NCI-H146 treated with DMSO at 0.1 percent for 48 hours (cell line): Measurements from ENCODE around the gene VSTM2B.

Source experiments
- DNase-seq: peaks from one replicate; lab custom pipeline; 2025; ENCODE audit not compliant: unreplicated experiment; lab: John Stamatoyannopoulos, UW

VSTM2B gene

DNA sequence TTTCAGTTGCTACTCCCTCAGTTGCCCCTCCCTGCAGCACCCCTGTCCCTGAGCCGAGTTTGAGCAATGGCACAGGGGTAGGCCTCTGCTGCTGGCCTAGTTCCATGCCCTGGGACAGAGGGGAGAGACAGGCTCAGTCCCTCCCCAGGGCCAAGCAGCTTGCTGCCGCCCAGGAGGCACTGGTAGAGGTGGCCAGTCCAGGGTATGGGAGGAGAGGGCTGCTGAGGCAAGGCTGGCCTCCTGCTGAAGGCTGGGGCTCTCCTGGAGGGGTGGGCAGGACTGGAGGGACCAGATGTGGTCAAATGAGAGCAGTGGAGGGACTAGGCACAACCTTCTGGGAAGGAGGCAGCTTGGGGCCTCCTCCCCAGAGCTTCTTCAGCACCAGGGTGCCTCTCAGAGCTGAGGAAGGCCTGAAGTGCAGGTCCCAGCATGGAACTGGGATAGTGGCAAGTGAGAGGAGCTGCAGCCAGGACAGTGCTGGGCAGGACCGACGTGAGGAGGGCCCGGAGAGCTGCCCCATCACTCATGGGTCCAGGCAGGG, 29.8 kb upstream of the VSTM2B start:
- DNase-seq: no peak

DNA sequence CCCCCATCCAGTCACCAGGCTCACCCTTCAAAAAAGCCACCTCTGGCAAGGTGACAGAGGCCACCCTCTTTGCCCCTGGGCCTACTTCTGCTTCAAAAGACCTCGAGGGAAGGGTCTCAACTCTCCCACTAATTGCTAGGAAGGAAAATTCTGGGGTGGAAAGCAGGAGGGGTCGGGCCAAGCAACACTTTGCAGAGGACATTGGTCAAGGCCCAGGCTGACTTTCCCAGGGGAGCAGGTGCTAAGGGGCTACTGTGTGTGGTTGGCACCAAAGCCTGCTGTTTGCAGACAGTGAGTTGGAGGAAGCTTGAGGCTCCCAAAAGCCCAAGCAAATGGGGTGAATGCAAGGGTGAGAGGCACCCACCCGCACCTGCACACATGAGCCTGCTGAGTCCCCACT, 28.6 kb upstream of the VSTM2B start:
- no peak for DNase-seq

- no peak for DNase-seq
Measured at GRCh38 chr19:29497686-29498436, 27.9 kb upstream of the VSTM2B start.

DNA sequence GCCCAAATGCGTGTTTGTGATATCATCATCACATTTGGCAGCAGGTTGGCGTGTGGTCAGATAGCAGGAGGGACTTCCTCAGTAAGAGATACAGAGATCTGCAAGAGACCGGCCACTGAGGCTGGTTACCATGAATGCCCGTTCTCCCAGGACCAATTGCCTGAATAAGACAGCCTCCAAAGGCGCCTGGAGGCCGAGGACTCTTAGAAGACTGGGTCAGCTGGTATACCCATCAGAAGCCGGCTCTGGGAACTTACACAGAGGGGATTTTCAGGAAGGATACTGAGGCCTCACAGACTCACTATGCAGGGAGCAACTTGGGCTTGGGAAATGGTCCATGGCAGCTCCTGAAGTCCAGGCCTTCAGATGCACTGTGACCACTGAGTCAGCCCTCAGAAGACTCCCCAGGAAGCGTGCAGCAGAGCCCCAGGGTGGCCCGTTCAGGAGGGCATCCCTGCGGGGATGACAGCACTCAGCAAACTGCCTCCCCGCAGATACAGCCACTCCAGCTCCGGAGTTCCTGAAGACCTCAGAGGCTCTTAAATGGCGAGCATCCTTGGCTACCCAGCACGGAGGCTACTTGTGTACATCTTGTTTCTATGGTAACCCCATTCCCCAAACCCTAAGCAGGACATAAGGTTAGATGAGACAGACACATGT, 26.4 kb upstream of the VSTM2B start:
- no peak for DNase-seq

GRCh38 chr19:29499921-29500590, 25.7 kb upstream of the VSTM2B start:
- DNase-seq: no peak

- no peak for DNase-seq
Measured at GRCh38 chr19:29501816-29502580, 23.8 kb upstream of the VSTM2B start.

DNA sequence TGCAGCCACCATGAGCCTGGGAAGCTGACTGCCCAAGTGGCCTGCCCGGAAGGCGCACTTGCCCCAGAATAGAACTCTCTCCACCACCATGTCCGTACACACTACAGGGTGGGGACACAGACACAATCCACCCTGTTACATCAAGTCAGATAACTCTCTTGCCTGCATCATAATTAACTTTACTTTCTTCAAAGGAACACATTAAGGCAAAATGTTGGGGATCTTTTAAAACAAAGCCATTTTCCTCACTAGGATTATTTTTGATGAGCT, 23.3 kb upstream of the VSTM2B start:
- DNase-seq: no peak

- DNase-seq: no peak
Measured at GRCh38 chr19:29503140-29503758, 22.5 kb upstream of the VSTM2B start.

GRCh38 chr19:29503785-29504184, 22.0 kb upstream of the VSTM2B start:
- DNase-seq: no peak

DNA sequence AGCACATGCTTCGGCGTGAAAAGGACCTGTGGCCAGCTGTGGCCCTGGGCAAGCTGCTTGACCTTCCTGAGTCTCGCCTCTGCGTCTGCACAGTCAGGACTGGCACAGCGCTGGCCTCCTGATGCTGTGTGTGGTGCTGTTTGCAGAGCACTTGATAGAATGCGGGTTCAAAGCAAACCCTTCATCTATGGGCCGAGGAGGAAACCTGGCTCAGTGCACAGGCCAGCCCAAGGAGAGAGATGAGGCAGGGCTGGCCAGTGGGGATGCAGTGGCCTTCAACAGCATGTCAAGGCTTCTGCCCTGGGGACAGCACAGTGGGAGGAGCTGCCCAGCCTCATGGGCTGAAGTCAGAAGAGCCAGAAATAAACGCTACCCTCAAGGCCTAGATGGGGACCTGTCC, 21.3 kb upstream of the VSTM2B start:
- no peak for DNase-seq

- DNase-seq: no peak
Measured at GRCh38 chr19:29505097-29505824, 20.5 kb upstream of the VSTM2B start.

GRCh38 chr19:29506619-29506911, 19.2 kb upstream of the VSTM2B start:
- DNase-seq: no peak

GRCh38 chr19:29507081-29507860, 18.5 kb upstream of the VSTM2B start:
- no peak for DNase-seq

DNA sequence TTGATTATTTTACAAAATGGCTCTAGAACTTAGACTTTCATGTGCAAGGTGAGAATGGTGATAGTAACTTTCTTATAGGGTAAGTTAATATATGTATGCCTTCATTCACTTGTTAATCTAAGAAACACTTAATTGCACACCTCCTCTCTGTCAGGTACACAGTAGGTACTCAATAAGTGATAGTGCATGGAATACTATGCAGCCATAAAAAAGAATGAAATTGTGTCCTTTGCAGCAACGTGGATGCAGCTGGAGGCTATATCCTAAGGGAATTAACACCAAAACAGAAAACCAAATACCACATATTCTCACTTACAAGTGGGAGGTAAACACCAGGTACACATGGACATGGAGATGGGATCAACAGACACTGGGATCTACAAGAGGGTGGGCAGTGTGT, 17.6 kb upstream of the VSTM2B start:
- no peak for DNase-seq

DNA sequence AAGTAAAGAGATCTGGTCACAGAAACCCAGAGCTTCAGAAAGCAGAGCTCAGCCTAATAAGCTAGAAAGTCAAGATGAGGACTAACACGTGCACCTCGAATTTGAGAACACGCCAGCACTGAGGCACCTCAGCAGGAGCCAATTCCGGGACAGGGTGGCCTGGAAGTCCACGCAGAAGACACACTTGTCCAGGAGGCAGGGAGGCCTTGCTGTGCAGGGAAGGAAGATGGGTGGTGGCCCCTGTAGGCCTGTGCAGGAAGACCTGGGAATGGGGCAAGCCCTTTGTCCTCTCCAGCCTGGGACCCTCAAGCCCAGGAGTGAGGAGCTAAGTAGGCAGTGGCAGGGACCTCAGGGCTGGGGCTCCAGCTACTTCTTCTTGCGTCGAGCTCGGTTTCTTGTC, 16.3 kb upstream of the VSTM2B start:
- no peak for DNase-seq

- DNase-seq: no peak
Measured at GRCh38 chr19:29510701-29511265, 15.0 kb upstream of the VSTM2B start.

GRCh38 chr19:29511768-29512167, 14.0 kb upstream of the VSTM2B start:
- DNase-seq: no peak

DNA sequence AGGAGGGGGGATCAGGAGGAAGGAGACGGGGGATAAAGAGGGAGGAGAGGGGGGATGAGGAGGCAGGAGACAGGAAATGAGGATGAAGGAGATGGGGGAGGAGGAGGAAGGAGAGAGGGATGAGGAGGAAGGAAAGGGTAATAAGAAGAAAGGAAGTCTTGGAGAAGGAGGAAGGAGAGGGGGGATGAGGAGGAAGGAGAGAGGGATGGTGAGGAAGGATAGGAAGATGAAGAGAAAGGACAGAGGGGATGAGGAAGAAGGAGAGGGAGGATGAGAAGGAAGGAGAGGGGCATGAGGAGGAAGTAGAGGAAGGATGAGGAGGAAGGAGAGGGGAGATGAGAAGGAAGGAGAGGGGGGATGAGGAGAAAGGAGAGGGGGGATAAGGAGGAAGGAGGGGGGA, 13.0 kb upstream of the VSTM2B start:
- DNase-seq: no peak

GRCh38 chr19:29514525-29515232, 11.1 kb upstream of the VSTM2B start:
- no peak for DNase-seq
